ENCODE results near the gene LTBP2.

Gene LTBP2

GRCh38 chr14:74568911-74569310 lies 43.1 kb downstream of the LTBP2 start:
- no peak for DNase-seq
- TF ChIP-seq, protein P1, sequence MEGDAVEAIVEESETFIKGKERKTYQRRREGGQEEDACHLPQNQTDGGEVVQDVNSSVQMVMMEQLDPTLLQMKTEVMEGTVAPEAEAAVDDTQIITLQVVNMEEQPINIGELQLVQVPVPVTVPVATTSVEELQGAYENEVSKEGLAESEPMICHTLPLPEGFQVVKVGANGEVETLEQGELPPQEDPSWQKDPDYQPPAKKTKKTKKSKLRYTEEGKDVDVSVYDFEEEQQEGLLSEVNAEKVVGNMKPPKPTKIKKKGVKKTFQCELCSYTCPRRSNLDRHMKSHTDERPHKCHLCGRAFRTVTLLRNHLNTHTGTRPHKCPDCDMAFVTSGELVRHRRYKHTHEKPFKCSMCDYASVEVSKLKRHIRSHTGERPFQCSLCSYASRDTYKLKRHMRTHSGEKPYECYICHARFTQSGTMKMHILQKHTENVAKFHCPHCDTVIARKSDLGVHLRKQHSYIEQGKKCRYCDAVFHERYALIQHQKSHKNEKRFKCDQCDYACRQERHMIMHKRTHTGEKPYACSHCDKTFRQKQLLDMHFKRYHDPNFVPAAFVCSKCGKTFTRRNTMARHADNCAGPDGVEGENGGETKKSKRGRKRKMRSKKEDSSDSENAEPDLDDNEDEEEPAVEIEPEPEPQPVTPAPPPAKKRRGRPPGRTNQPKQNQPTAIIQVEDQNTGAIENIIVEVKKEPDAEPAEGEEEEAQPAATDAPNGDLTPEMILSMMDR (IDR thresholded peaks at IDR 0.05; ENCODE audit: low read depth, low read length, missing control alignments), result no peak
- no peak overlapping the region for H3K27ac ChIP-seq
- no peak overlapping the region for H3K4me3 ChIP-seq (ENCODE audit: low read depth, low read length)
- H3K36me3 ChIP-seq (replicated peaks), result no peaks in the 10 kb centered on the region
- in situ Hi-C loops (cut with HindIII; ENCODE audit: low pct_ligation_motif_present, low sequenced_read_pairs), result no loop called here
- H3K27me3 ChIP-seq (replicated peaks), result no peaks in the 10 kb centered on the region

DNA sequence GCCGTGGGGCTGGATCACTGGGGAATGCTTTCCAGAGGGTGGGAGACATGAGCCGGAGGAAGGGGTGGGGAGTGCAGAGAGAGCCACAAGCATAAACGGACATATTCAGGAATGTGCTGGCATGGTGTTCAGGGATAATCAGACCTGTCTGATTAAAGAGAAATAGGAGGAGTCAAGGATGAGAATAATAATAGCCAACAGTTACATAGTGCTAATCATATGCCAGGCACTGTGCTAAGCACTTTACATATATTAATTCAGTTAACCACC lies 43.7 kb downstream of the LTBP2 start:
- no peak overlapping the region for H3K27ac ChIP-seq
- in situ Hi-C loops (cut with HindIII; ENCODE audit: low pct_ligation_motif_present, low sequenced_read_pairs), result no loop called here
- no peaks in the 10 kb centered on the region for H3K27me3 ChIP-seq (replicated peaks)
- no peak for DNase-seq
- TF ChIP-seq, protein P1 (IDR thresholded peaks at IDR 0.05; ENCODE audit: low read depth, low read length, missing control alignments), result no peak
- no peak overlapping the region for H3K4me3 ChIP-seq (ENCODE audit: low read depth, low read length)
- H3K36me3 ChIP-seq (replicated peaks), result no peaks in the 10 kb centered on the region

- no peak for DNase-seq
- H3K27ac ChIP-seq, result no peak overlapping the region
- in situ Hi-C loops (cut with HindIII; ENCODE audit: low pct_ligation_motif_present, low sequenced_read_pairs), result no loop called here
- H3K36me3 ChIP-seq (replicated peaks), result no peaks in the 10 kb centered on the region
- TF ChIP-seq, protein P1 (IDR thresholded peaks at IDR 0.05; ENCODE audit: low read depth, low read length, missing control alignments), result no peak
- no peak overlapping the region for H3K4me3 ChIP-seq (ENCODE audit: low read depth, low read length)
- no peaks in the 10 kb centered on the region for H3K27me3 ChIP-seq (replicated peaks)
Observed at GRCh38 chr14:74567646-74568379, 44.2 kb downstream of the LTBP2 start.

GRCh38 chr14:74567219-74567618 lies 44.8 kb downstream of the LTBP2 start:
- H3K27ac ChIP-seq, result no peak overlapping the region
- H3K4me3 ChIP-seq (ENCODE audit: low read depth, low read length), result no peak overlapping the region
- in situ Hi-C loops (cut with HindIII; ENCODE audit: low pct_ligation_motif_present, low sequenced_read_pairs), result no loop called here

GRCh38 chr14:74566174-74567141 lies 45.6 kb downstream of the LTBP2 start:
- Histone ChIP-seq H3K27me3 (replicated peaks) (no peaks in the 10 kb centered on the region), H3K36me3 (replicated peaks) (no peaks in the 10 kb centered on the region), H3K27ac (no peak overlapping the region), H3K4me3 (ENCODE audit: low read depth, low read length) (no peak overlapping the region)
- TF ChIP-seq, protein P1 (IDR thresholded peaks at IDR 0.05; ENCODE audit: low read depth, low read length, missing control alignments), result no peak
- in situ Hi-C loops (cut with HindIII; ENCODE audit: low pct_ligation_motif_present, low sequenced_read_pairs), result no loop called here
- no peak for DNase-seq

More at GRCh38 chr14:74567219-74567618, 44.8 kb downstream of the LTBP2 start:
- H3K36me3 ChIP-seq (replicated peaks), result no peaks in the 10 kb centered on the region
- DNase-seq, result no peak
- no peaks in the 10 kb centered on the region for H3K27me3 ChIP-seq (replicated peaks)
- TF ChIP-seq, protein P1 (IDR thresholded peaks at IDR 0.05; ENCODE audit: low read depth, low read length, missing control alignments), result no peak

Data from brain microvascular endothelial cell (primary cell).